Upper lobe of left lung (tissue), 6 donors: ENCODE data around the gene ITGA2. TPM values are rescaled to one million over a fixed set of nuclear protein-coding genes. Genes with fewer than 3 reads are reported as not detected.
"Not testable (repeated sequence)": the region's sequence is repeated elsewhere in the genome, so short reads cannot be mapped to it uniquely, and the experiment has no call there.

Experiments
- ATAC-seq, 2 donors: fragments of 200-7000 bp; cut with Tn5 transposase; one replicate each; pipeline ENCODE4 v1.9.1; 2022; ENCODE audit warnings: mild to moderate bottlenecking in 2 of 2, moderate library complexity in 2 of 2; ENCODE audit not compliant: low FRiP score in 2 of 2
- DNase-seq, 2 donors: peaks; one replicate each; pipeline ENCODE4 v3.0.0-alpha.2; 2019 to 2020
- H3K27ac ChIP-seq, 4 donors: fragments of 200-600 bp; sonication (generic); one replicate each; pipeline ENCODE4 v1.5.1; 2016 to 2019
- H3K27me3 ChIP-seq, 4 donors: fragments of 200-600 bp; sonication (generic); one replicate each; pipeline ENCODE4 v1.5.1; 2017 to 2019
- H3K36me3 ChIP-seq, 4 donors: fragments of 200-600 bp; sonication (generic); one replicate each; pipeline ENCODE4 v1.5.1; 2016 to 2019
- H3K4me1 ChIP-seq, 4 donors: fragments of 200-600 bp; sonication (generic); one replicate each; pipeline ENCODE4 v1.5.1; 2018 to 2019
- H3K4me3 ChIP-seq, 4 donors: fragments of 200-600 bp; sonication (generic); one replicate each; pipeline ENCODE4 v1.5.1; 2017 to 2019; ENCODE audit warnings: mild to moderate bottlenecking in 2 of 4, moderate library complexity in 1 of 4
- H3K9me3 ChIP-seq, 4 donors: fragments of 200-600 bp; sonication (generic); one replicate each; pipeline ENCODE4 v1.5.1; 2018 to 2019
- CTCF ChIP-seq, 6 experiments: fragments of 450-650 bp in 4 of 6; fragments of 200-600 bp in 2 of 6; sonication (generic) in 2 of 6; IDR thresholded peaks; one replicate each; pipeline ENCODE4 v1.5.1; 2016 to 2019; ENCODE audit warnings: antibody characterized with exemption in 6 of 6
- EP300 ChIP-seq, 4 donors: sonication (generic); formaldehyde crosslinking; IDR thresholded peaks; one replicate each; pipeline ENCODE4 v1.5.1; 2017; ENCODE audit warnings: antibody characterized with exemption in 4 of 4, control low read depth in 2 of 4
- POLR2A ChIP-seq, 4 donors: fragments of 450-650 bp; IDR thresholded peaks; one replicate each; pipeline ENCODE4 v1.5.1; 2016 to 2017; ENCODE audit warnings: antibody characterized with exemption in 4 of 4, mild to moderate bottlenecking in 2 of 4
- POLR2AphosphoS5 ChIP-seq, 2 donors: sonication (generic); formaldehyde crosslinking; IDR thresholded peaks; one replicate each; pipeline ENCODE4 v1.5.1; 2017; ENCODE audit warnings: antibody characterized with exemption in 2 of 2
- WGBS, 2 donors: methylation state at CpG; one replicate each; pipeline ENCODE4 v1.1.5; 2017 to 2018; 5-methylcytosine and 5-hydroxymethylcytosine counted together
- total RNA-seq, 6 donors: library from RNA; depleted of rRNA in 4 of 6; stranded (reverse); fragments of >200 nt in 4 of 6; gene quantifications; one replicate each; pipeline versions ENCODE4 v1.1.0 to v1.2.1, GENCODE V29; 2016 to 2021
- donor health status: DM: no; HTN: no; CAD: no; lungs with moderate emphysema.
- donor health status: DM: no; HTN: yes; CAD: no; lungs with severe emphysema.

The ITGA2 gene
- total RNA-seq, 6 donors from 2014 or later = 4.2 to 45.8 (median 13.7) TPM

- no peak for TF ChIP-seq POLR2A (IDR thresholded peaks at IDR 0.05)
- TF ChIP-seq CTCF (IDR thresholded peaks at IDR 0.05) = no peak
- TF ChIP-seq POLR2AphosphoS5 (IDR thresholded peaks at IDR 0.05) = no peak
- no peak for TF ChIP-seq EP300 (IDR thresholded peaks at IDR 0.05)
- no peak for ATAC-seq
Measured at GRCh38 chr5:52956014-52956413, 33.1 kb upstream of the ITGA2 start.

GRCh38 chr5:52956915-52957747 lies 32.0 kb upstream of the ITGA2 start:
- no peaks in the 10 kb centered on the region for H3K4me1 ChIP-seq
- no peaks in the 10 kb centered on the region for H3K27me3 ChIP-seq
- H3K9me3 ChIP-seq = no peaks in the 10 kb centered on the region
- no peak for TF ChIP-seq CTCF (IDR thresholded peaks at IDR 0.05)
- TF ChIP-seq POLR2A (IDR thresholded peaks at IDR 0.05) = no peak
- no peak for TF ChIP-seq EP300 (IDR thresholded peaks at IDR 0.05)
- TF ChIP-seq POLR2AphosphoS5 (IDR thresholded peaks at IDR 0.05) = no peak
- no peak overlapping the region for H3K4me3 ChIP-seq
- peaks cover 0 to 29% (median 4%) of the 10 kb centered on the region in 4 donors for H3K36me3 ChIP-seq
- no peak for DNase-seq
- H3K27ac ChIP-seq = no peak overlapping the region
- WGBS, 2 donors = 70 to 79% methylated on average over 6 of the region's 6 CpGs
- no peak for ATAC-seq

More at GRCh38 chr5:52956014-52956413, 33.1 kb upstream of the ITGA2 start:
- WGBS, 2 donors = 86 to 91% methylated on average over 4 of the region's 4 CpGs
- Histone ChIP-seq H3K27me3 (no peaks in the 10 kb centered on the region), H3K36me3 (peaks cover 0 to 29% (median 4%) of the 10 kb centered on the region in 4 donors), H3K4me1 (no peaks in the 10 kb centered on the region), H3K9me3 (no peaks in the 10 kb centered on the region), H3K27ac (no peak overlapping the region), H3K4me3 (no peak overlapping the region)
- no peak for DNase-seq

GRCh38 chr5:52961274-52961681 lies 27.9 kb upstream of the ITGA2 start:
- peaks cover 0 to 6% (median 0%) of the 10 kb centered on the region in 4 donors for H3K36me3 ChIP-seq
- 39 to 57% methylated on average over 2 of the region's 2 CpGs for WGBS, 2 donors
- H3K27me3 ChIP-seq = no peaks in the 10 kb centered on the region
- DNase-seq = no peak
- no peaks in the 10 kb centered on the region for H3K9me3 ChIP-seq
- ATAC-seq = no peak
- no peak overlapping the region for H3K4me3 ChIP-seq
- H3K27ac ChIP-seq = no peak overlapping the region
- no peaks in the 10 kb centered on the region for H3K4me1 ChIP-seq
- no peak for TF ChIP-seq CTCF (IDR thresholded peaks at IDR 0.05)
- no peak for TF ChIP-seq POLR2AphosphoS5 (IDR thresholded peaks at IDR 0.05)
- no peak for TF ChIP-seq EP300 (IDR thresholded peaks at IDR 0.05)
- TF ChIP-seq POLR2A (IDR thresholded peaks at IDR 0.05) = no peak

GRCh38 chr5:52963636-52964035 lies 25.5 kb upstream of the ITGA2 start:
- no peaks in the 10 kb centered on the region for H3K9me3 ChIP-seq
- ATAC-seq = no peak
- no peak overlapping the region for H3K27ac ChIP-seq
- no peak for TF ChIP-seq POLR2AphosphoS5 (IDR thresholded peaks at IDR 0.05)
- no peak for TF ChIP-seq EP300 (IDR thresholded peaks at IDR 0.05)
- no peak for TF ChIP-seq CTCF (IDR thresholded peaks at IDR 0.05)
- no peak for TF ChIP-seq POLR2A (IDR thresholded peaks at IDR 0.05)
- WGBS, 2 donors = 96 to 100% methylated on average over 1 of the region's 1 CpG
- no peak for DNase-seq
- no peak overlapping the region for H3K4me3 ChIP-seq
- H3K27me3 ChIP-seq = no peaks in the 10 kb centered on the region
- no peaks in the 10 kb centered on the region for H3K36me3 ChIP-seq
- H3K4me1 ChIP-seq = no peaks in the 10 kb centered on the region

- Histone ChIP-seq H3K4me3 (no peak overlapping the region), H3K27me3 (no peaks in the 10 kb centered on the region), H3K4me1 (no peaks in the 10 kb centered on the region), H3K36me3 (no peaks in the 10 kb centered on the region), H3K9me3 (no peaks in the 10 kb centered on the region), H3K27ac (no peak overlapping the region)
- ATAC-seq = no peak
- DNase-seq = no peak
- TF ChIP-seq EP300 (IDR thresholded peaks at IDR 0.05) = no peak
- TF ChIP-seq POLR2AphosphoS5 (IDR thresholded peaks at IDR 0.05) = no peak
- TF ChIP-seq CTCF (IDR thresholded peaks at IDR 0.05) = no peak
- no peak for TF ChIP-seq POLR2A (IDR thresholded peaks at IDR 0.05)
- 100% methylated on average over 1 of the region's 1 CpG for WGBS, 2 donors
Measured at GRCh38 chr5:52964138-52964537, 25.0 kb upstream of the ITGA2 start.

- not testable (repeated sequence) for H3K27me3 ChIP-seq, H3K4me3 ChIP-seq, DNase-seq, H3K27ac ChIP-seq, ATAC-seq, H3K9me3 ChIP-seq, H3K36me3 ChIP-seq, H3K4me1 ChIP-seq
- 97 to 100% methylated on average over 3 to 7 of the region's 7 CpGs for WGBS, 2 donors
Measured at GRCh38 chr5:52976157-52976556, 13.0 kb upstream of the ITGA2 start.
